G401 (cell line): ENCODE results near the gene PI4KA. TPM values are rescaled to one million over a fixed set of nuclear protein-coding genes. Genes with fewer than 3 reads are reported as not detected.
"Not testable (repeated sequence)": the region's sequence is repeated elsewhere in the genome, so short reads cannot be mapped to it uniquely, and the experiment has no call there.

Source experiments
- DNase-seq: peaks from one replicate; pipeline ENCODE4 v3.0.0-alpha.2; 2015; ENCODE audit warnings: low spot score
- in situ Hi-C: cut with HindIII; loops from 2 replicates; pipeline ENCODE4 v1.10.0; 2016; ENCODE audit warnings: low sequenced_read_pairs, mixed read lengths
- total RNA-seq: library from RNA; depleted of rRNA; stranded (reverse); fragments of >200 nt; shearing (Covaris generic); gene quantifications from 2 replicates; pipeline ENCODE4 v1.2.3, GENCODE V29; 2014; rRNA removed

Gene PI4KA
- total RNA-seq, 1 experiment from 2014 or later = 37.2 TPM

DNA sequence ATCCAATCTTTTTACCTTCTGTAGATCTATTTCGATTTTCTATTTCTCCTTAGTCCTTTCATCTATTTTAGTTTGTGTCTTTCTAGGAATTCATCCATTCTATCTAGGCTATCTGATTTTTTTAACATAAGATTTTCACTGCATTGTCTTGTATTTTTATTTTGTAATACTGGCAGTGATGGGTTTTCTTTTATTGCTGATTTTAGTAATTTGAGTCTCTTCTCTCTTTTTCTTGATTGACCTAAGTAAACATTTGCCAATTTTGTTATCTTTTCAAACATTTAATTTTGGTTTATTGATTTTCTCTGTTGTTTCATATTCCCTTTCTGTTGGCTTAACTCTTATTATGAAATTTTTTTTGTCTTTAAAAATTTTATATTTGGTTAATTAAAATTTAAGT lies 192.1 kb downstream of the PI4KA start:
- in situ Hi-C loops = no loop called here
- DNase-seq = no peak

DNA sequence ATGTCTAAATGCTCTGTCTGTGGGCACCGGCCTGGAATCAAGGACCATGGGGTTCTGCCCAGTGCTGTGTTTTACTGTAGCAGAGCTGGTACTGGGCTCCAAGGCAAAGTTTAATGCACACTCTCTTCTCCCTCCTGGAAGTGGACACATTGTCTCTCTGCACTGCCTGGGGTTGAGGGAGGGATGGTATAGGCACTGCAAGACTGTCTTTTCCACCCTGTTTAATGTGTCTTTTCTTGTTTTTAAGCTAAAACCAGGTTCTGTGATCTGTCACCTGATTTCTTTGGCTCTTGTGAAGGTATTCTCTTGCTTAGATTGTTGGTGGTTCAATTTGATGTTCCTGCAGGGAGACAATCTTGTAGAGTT lies 194.0 kb downstream of the PI4KA start:
- no peak for DNase-seq
- in situ Hi-C loops = no loop called here

DNA sequence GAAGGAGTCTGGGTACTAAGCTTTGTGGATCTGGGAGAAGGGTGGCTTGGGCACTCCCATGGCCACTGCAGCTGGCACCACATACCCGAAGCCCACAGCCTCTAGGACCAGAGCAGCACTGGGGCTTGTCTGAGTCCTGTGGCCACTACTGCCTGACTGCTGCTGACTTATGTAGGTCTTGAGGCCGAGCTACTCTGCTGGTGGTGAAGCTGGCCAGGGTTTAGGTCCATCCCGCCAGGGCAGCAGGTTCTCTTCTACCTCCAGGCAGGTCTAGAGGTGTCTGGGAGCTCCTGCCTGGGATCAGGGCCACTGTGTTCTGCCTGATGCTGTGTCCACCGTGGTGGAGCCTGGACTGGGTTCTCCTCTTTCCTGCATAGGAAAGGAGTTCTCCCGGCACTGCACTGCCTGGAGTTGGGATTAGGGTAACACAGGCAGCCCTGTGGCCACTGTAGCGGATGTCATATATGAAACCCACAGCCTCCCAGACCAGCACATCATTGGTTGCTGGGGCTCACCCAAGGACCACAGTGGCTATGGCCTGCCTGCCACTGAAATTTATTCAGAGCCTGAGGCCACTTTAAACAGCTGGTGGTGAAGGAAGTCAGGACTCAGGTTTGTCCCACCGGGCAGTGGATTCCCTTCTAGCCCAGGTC lies 194.5 kb downstream of the PI4KA start:
- DNase-seq = no peak
- in situ Hi-C loops = no loop called here

DNA sequence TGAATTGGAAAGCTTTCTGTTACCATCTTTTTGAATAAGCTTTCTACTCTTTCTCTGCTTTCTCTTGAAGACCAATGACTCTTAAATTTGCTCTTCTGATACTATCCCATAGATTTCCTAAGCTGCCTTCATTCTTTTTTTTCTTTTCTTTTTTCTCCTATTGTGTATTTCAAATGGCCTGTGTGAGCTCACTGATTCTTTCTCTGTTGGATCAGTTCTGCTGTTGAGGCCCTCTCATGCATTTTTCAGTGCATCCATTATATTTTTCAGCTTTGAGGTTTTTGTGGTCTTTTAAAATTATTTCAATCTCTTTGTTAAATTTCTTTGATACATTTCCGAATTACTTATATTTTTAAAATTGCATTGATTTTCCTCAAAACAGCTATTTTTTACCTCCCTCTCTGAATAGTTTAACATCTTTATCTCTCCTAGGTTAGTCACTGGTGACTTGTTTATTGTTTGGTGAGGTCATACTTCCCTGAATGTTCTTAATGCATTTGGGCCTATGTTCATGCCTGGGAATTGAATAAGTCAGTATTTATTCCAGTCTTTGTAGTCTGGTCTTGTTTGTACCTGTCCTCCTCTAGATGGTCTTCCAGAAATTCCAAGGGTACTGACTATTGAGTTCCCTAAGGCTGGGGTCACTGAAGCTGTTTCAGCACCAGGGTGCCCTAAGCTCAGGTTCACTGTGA lies 195.3 kb downstream of the PI4KA start:
- in situ Hi-C loops = no loop called here
- DNase-seq = no peak

DNA sequence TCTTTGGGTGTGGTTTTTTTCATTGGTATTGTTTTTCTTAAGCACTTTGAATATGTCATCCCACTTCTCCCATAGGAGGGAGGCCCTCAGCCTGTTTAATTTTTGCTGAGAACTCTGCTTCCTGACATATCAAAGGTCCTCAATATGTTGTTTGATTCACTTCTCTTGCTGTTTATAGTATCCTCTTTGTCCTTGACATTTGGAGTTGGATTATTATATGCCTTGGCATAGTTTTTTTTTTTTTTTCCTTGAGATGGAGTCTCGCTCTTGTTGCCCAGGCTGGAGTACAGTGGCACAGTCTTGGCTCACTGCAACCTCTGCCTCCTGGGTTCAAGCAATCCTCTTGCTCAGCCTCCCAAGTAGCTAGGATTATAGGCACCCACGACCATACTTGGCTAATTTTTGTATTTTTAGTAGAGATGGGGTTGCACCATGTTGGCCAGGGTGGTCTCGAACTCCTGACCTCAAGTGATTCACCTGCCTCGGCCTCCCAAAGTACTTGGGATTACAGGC lies 196.0 kb downstream of the PI4KA start:
- DNase-seq, in situ Hi-C loops: not testable (repeated sequence)

DNA sequence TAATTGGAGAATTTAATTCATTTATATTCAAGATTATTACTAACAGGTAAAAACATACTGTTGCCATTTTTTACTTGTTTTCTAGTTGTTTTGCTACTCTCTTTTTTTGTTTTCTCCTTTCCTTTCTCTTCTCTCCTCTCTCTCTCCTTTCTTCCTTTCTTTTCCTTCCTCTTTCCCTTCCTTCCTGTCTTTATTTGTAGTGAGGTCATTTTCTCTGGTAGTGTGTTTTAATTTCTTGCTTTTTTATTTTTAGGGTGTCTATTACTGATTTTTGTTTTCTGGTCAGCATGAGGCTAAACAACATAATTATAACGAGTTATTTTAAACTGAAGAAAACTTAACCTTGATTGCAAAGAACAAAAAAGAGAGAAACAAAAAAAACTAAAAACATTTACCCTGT lies 197.1 kb downstream of the PI4KA start:
- no peak for DNase-seq
- in situ Hi-C loops = no loop called here

DNA sequence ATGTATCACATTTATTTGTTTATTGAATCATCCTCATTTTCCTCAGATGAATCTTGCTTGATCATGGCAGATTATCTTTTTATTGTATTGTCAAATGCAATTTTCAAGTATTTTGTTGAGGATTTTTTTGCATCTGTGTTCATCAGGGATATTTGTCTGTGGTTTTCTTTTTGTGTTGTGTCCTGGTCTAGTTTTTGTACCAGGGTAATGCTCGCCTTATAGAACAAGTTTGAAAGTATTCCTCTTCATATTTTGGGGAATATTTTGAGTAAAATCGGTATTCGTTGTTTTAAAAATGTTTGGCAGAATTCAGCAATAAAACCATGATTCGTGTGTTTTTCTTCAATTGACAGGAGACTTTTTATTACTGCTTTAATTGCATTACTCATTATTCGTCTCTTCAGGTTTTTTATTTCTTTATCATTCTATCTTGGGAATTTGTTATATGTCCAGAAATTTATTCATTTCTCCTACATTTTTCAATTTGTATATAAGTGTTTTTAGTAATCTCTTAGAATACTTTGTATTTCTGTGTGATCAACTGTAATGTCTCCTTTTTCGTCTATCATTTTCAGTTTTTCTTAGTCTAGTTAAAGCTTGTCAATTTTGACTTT lies 198.1 kb downstream of the PI4KA start:
- in situ Hi-C loops = no loop called here

GRCh38 chr22:20659920-20660319 lies 198.7 kb downstream of the PI4KA start:
- no peak for DNase-seq
- in situ Hi-C loops = no loop called here

More for the DNA sequence above, 198.1 kb downstream of the PI4KA start:
- DNase-seq = no peak

DNA sequence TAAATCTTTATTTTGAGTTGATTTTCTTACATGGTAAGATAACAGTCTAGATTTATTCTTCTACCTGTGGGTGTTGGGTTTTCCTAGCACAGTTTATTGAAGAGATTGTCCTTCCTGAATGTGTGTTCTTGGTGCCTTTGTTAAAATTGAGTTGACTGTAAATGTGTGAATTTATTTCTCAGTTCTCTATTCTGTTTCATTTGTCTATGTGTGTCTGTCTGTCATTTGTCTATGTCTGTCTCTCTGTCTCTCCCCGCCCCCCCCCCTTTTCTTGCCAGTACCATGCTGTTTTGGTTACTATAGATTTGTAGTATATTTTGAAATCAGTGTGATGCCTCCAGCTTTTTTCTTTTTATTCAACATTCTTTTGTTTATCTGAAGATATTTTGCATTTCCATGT lies 199.4 kb downstream of the PI4KA start:
- in situ Hi-C loops = no loop called here

DNA sequence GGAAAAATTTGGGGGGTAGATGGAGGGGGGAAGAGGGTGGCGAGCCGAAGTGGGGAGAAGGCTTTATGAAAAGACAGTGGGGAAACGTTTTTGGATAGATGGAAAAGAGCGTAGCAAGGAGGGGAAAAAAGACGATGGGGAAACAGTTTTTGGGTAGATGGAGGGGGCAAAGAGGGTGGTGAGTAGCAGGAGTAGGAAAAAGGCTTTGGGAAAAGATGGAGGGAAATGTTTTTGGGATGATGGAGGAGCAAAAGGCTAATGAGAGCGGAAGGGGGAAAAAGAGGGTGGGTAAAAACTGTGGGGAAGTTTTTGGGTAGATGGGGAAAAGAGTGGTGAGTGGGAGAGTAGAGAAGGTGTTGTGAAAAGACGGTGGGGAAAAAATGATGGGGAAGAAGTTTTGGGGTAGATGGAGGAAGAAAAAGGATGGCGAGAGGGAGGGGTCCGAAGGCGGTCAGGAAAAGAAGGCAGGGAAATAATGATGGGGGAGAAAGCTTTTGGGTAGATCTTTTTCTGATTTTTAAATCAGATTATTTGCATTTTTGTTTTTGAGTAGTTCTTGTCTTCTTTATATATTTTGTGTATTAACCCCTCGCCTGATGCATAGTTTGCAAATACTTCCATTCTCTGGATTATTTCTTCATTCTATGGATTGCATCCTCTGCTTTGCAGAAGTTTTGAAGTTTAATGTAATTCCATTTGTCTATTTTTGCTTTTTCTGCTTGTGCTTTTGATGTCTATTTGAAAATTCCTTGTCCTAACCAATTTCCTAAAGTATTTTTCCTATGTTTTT lies 200.0 kb downstream of the PI4KA start:
- DNase-seq = no peak
- in situ Hi-C loops = no loop called here

More for the DNA sequence above, 199.4 kb downstream of the PI4KA start:
- DNase-seq = no peak

- DNase-seq = no peak
- in situ Hi-C loops = no loop called here
Observed at GRCh38 chr22:20657963-20658362, 200.6 kb downstream of the PI4KA start.

Other genes with a start within 250 kb of the PI4KA start
- not detected in 2 replicates for gene SERPIND1, start 84.7 kb downstream of the PI4KA start, total RNA-seq
- gene SNAP29, start 196 bp upstream of the PI4KA start, total RNA-seq = 8.3 and 16.4 TPM in 2 replicates
- 30.7 and 33.9 TPM in 2 replicates for gene CRKL, start 58.6 kb upstream of the PI4KA start, total RNA-seq
- gene AIFM3, start 108.4 kb upstream of the PI4KA start, total RNA-seq = 130 and 138 TPM in 2 replicates
- gene LZTR1, start 123.5 kb upstream of the PI4KA start, total RNA-seq = 41.5 and 67.0 TPM in 2 replicates
- 70.5 and 73.5 TPM in 2 replicates for gene THAP7, start 143.3 kb upstream of the PI4KA start, total RNA-seq
- 0.98 and 1.1 TPM in 2 replicates for gene P2RX6, start 156.4 kb upstream of the PI4KA start, total RNA-seq
- not detected in 2 replicates for gene SLC7A4, start 173.8 kb upstream of the PI4KA start, total RNA-seq
- gene LRRC74B, start 187.1 kb upstream of the PI4KA start, total RNA-seq = not detected in 2 replicates